ENCODE measurements around the gene FPGS.

GRCh38 chr9:127788337-127789011 is 14.2 kb upstream of the FPGS start:
- TF ChIP-seq CTCF (IDR thresholded peaks at IDR 0.05) (no peak), POLR2A (IDR thresholded peaks at IDR 0.05) (no peak)
